ENCODE measurements around the gene XPO5. TPM values are rescaled to one million over a fixed set of nuclear protein-coding genes. Genes with fewer than 3 reads are reported as not detected.

The XPO5 gene
- total RNA-seq, 2 donors from 2014 or later: 11.9 to 33.2 TPM

- Histone ChIP-seq H3K4me1 (ENCODE audit: control insufficient read depth in 1 of 2, low read depth in 2 of 2) (no peaks in the 10 kb centered on the region), H3K36me3 (peaks cover 16% of the 10 kb centered on the region), H3K27me3 (replicated peaks; ENCODE audit: insufficient read depth) (no peaks in the 10 kb centered on the region), H3K27ac (no peak overlapping the region), H3K4me3 (no peak overlapping the region), H3K9me3 (no peaks in the 10 kb centered on the region)
- DNase-seq (ENCODE audit: low spot score) (no peak), ATAC-seq (ENCODE audit: insufficient number of reproducible peaks, low FRiP score, low read depth) (no peak)
- TF ChIP-seq, protein P1, sequence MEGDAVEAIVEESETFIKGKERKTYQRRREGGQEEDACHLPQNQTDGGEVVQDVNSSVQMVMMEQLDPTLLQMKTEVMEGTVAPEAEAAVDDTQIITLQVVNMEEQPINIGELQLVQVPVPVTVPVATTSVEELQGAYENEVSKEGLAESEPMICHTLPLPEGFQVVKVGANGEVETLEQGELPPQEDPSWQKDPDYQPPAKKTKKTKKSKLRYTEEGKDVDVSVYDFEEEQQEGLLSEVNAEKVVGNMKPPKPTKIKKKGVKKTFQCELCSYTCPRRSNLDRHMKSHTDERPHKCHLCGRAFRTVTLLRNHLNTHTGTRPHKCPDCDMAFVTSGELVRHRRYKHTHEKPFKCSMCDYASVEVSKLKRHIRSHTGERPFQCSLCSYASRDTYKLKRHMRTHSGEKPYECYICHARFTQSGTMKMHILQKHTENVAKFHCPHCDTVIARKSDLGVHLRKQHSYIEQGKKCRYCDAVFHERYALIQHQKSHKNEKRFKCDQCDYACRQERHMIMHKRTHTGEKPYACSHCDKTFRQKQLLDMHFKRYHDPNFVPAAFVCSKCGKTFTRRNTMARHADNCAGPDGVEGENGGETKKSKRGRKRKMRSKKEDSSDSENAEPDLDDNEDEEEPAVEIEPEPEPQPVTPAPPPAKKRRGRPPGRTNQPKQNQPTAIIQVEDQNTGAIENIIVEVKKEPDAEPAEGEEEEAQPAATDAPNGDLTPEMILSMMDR (IDR thresholded peaks at IDR 0.05): no peak
Observed at GRCh38 chr6:43613721-43614395, 38.0 kb upstream of the XPO5 start.

- TF ChIP-seq, protein P1 (IDR thresholded peaks at IDR 0.05): no peak
Observed at GRCh38 chr6:43610431-43610830, 34.6 kb upstream of the XPO5 start.

GRCh38 chr6:43609402-43609801 lies 33.6 kb upstream of the XPO5 start:
- DNase-seq (ENCODE audit: low spot score) (no peak), ATAC-seq (ENCODE audit: insufficient number of reproducible peaks, low FRiP score, low read depth) (no peak)
- TF ChIP-seq, protein P1 (IDR thresholded peaks at IDR 0.05): no peak
- Histone ChIP-seq H3K4me3 (no peak overlapping the region), H3K27ac (no peak overlapping the region), H3K36me3 (peaks cover 20% of the 10 kb centered on the region), H3K27me3 (replicated peaks; ENCODE audit: insufficient read depth) (no peaks in the 10 kb centered on the region), H3K4me1 (ENCODE audit: control insufficient read depth in 1 of 2, low read depth in 2 of 2) (no peaks in the 10 kb centered on the region), H3K9me3 (no peaks in the 10 kb centered on the region)

More at GRCh38 chr6:43610431-43610830, 34.6 kb upstream of the XPO5 start:
- no peak overlapping the region for H3K27ac ChIP-seq
- no peak overlapping the region for H3K4me3 ChIP-seq
- no peaks in the 10 kb centered on the region for H3K4me1 ChIP-seq (ENCODE audit: control insufficient read depth in 1 of 2, low read depth in 2 of 2)
- no peaks in the 10 kb centered on the region for H3K9me3 ChIP-seq
- H3K36me3 ChIP-seq: peaks cover 16% of the 10 kb centered on the region
- no peaks in the 10 kb centered on the region for H3K27me3 ChIP-seq (replicated peaks; ENCODE audit: insufficient read depth)
- ATAC-seq (ENCODE audit: insufficient number of reproducible peaks, low FRiP score, low read depth) (no peak), DNase-seq (ENCODE audit: low spot score) (no peak)

DNA sequence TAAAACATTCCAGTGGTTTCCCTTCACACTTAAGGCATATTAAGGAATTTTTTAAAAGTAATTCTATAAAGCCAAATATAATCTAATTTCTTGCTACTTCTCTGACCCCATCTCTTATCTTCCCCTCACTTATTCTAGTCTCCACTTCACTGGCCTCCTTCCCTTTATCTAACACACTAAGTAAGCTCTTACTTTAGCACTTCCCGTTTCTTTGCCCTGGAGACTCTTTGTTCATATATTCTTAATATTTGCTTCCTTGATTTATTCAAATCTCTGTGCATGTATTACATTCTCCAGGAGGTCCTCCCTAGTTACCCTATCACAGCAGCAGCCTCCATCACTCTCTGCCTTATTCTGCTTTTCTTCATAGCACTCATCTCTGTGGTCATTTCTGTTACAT lies 33.0 kb upstream of the XPO5 start:
- DNase-seq (ENCODE audit: low spot score): no peak
- Histone ChIP-seq H3K36me3 (peaks cover 17% of the 10 kb centered on the region), H3K9me3 (no peaks in the 10 kb centered on the region), H3K27me3 (replicated peaks; ENCODE audit: insufficient read depth) (no peaks in the 10 kb centered on the region), H3K4me3 (no peak overlapping the region), H3K27ac (no peak overlapping the region), H3K4me1 (ENCODE audit: control insufficient read depth in 1 of 2, low read depth in 2 of 2) (no peaks in the 10 kb centered on the region)
- ATAC-seq (ENCODE audit: insufficient number of reproducible peaks, low FRiP score, low read depth): no peak
- TF ChIP-seq, protein P1 (IDR thresholded peaks at IDR 0.05): no peak

- Histone ChIP-seq H3K36me3 (peaks cover 17% of the 10 kb centered on the region), H3K27ac (no peak overlapping the region)
- TF ChIP-seq, protein P1 (IDR thresholded peaks at IDR 0.05): peak; percentile 77
Observed at GRCh38 chr6:43608310-43608763, 32.5 kb upstream of the XPO5 start.

More at GRCh38 chr6:43608310-43608763, 32.5 kb upstream of the XPO5 start:
- ATAC-seq (ENCODE audit: insufficient number of reproducible peaks, low FRiP score, low read depth) (no peak), DNase-seq (ENCODE audit: low spot score) (no peak)
- Histone ChIP-seq H3K4me1 (ENCODE audit: control insufficient read depth in 1 of 2, low read depth in 2 of 2) (no peaks in the 10 kb centered on the region), H3K9me3 (no peaks in the 10 kb centered on the region), H3K27me3 (replicated peaks; ENCODE audit: insufficient read depth) (no peaks in the 10 kb centered on the region), H3K4me3 (no peak overlapping the region)
